Posterior vena cava (tissue), 2 donors: ENCODE measurements around the gene FBLN1. TPM values are rescaled to one million over a fixed set of nuclear protein-coding genes. Genes with fewer than 3 reads are reported as not detected.
"Not testable (repeated sequence)": the region's sequence is repeated elsewhere in the genome, so short reads cannot be mapped to it uniquely, and the experiment has no call there.

Experiments used
- DNase-seq: peaks from one replicate; pipeline ENCODE4 v3.0.0-alpha.2; 2020; ENCODE audit warnings: low spot score
- intact Hi-C, 2 donors: fragments of 100-400 bp; cut with DNase I; formaldehyde crosslinking; loops; one replicate each; pipeline versions ENCODE4 v1.14.1 to v1.14.2; 2022 to 2023
- long read RNA-seq, 2 donors: library from polyadenylated mRNA; unstranded; transcript quantifications; one replicate each; pipeline ENCODE4 v2.0.0, GENCODE V29; 2020 to 2021
- total RNA-seq, 2 donors: library from RNA; stranded (reverse); fragmentation: NEBNext Ultra II Directional; extraction: Animal tissue kit (Norgen Biotek cat#: 25700); gene quantifications; one replicate each; pipeline ENCODE4 v1.2.1, GENCODE V29; 2021
- donor health status: DM: yes; HTN: yes; CAD: no.
- donor health status: DM: yes; HTN: yes; CAD: no.

FBLN1 gene, protein sequence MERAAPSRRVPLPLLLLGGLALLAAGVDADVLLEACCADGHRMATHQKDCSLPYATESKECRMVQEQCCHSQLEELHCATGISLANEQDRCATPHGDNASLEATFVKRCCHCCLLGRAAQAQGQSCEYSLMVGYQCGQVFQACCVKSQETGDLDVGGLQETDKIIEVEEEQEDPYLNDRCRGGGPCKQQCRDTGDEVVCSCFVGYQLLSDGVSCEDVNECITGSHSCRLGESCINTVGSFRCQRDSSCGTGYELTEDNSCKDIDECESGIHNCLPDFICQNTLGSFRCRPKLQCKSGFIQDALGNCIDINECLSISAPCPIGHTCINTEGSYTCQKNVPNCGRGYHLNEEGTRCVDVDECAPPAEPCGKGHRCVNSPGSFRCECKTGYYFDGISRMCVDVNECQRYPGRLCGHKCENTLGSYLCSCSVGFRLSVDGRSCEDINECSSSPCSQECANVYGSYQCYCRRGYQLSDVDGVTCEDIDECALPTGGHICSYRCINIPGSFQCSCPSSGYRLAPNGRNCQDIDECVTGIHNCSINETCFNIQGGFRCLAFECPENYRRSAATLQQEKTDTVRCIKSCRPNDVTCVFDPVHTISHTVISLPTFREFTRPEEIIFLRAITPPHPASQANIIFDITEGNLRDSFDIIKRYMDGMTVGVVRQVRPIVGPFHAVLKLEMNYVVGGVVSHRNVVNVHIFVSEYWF
- total RNA-seq, result 1,000 to 10,000 TPM in 1 of 2 donors, 100 to 1,000 TPM in 1; 608 to 1,210 TPM
- long read RNA-seq, donor 1, transcript FBLN1-202 (17 exons, 2,896 nt), result major isoform, 223 of 641 reads
- long read RNA-seq, donor 1, transcript FBLN1-201 (15 exons, 2,251 nt), result minor isoform, 199 of 641 reads
- long read RNA-seq, donor 1, partial matches to known transcripts, result 184 of 641 reads
- long read RNA-seq, donor 1, other reads (novel, unspliced or antisense), result 35 of 641 reads
- long read RNA-seq, donor 2, transcript FBLN1-202 (17 exons, 2,896 nt), result minor isoform, 22 of 305 reads
- long read RNA-seq, donor 2, transcript FBLN1-201 (15 exons, 2,251 nt), result major isoform, 23 of 305 reads
- long read RNA-seq, donor 2, partial matches to known transcripts, result 253 of 305 reads
- long read RNA-seq, donor 2, other reads (novel, unspliced or antisense), result 7 of 305 reads

DNA sequence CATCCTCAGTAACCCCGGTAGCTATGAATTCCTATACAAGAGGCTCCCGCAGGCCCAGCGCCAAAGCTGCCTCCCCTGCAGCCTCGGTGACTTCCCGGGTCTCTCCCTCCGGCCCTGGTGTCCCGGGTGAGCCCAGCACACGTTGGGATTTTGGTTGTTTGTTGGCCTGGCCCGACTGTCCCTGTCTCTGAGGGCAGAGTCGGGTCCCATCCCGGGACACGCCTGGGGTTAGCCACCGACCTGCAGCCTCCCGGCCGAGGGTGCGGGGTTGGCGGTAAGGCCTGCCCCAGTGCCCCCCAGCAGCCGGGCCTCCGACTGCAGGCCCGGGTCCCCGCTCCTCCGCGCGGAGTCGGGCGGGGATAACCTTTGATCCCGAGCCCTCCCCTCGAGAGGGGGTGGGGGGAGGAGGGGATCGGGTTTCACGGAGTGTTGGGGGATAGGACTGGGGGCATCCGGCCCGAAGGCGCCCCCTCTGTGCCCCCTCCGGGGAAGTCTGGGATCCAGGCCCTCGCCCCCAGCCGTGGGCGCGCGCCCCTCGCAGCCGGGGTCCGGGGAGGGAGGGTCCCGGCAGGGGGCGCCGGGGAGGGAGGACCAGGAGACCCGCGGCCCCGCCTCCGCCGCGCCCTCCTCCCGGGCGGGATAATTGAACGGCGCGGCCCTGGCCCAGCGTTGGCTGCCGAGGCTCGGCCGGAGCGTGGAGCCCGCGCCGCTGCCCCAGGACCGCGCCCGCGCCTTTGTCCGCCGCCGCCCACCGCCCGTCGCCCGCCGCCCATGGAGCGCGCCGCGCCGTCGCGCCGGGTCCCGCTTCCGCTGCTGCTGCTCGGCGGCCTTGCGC, at the start of gene FBLN1:
Gene FBLN1, plus strand, starts transcription at position 669 of the 835 bp plus-strand sequence. Its CDS starts 103 bp downstream, at position 772.
- peak; percentile 84 for DNase-seq
- intact Hi-C loops, result loop anchor here in 1 of 2 donors (5.0 kb wide), 1 partner anchor 55 kb away; no protein-coding TSS in a partner anchor

DNA sequence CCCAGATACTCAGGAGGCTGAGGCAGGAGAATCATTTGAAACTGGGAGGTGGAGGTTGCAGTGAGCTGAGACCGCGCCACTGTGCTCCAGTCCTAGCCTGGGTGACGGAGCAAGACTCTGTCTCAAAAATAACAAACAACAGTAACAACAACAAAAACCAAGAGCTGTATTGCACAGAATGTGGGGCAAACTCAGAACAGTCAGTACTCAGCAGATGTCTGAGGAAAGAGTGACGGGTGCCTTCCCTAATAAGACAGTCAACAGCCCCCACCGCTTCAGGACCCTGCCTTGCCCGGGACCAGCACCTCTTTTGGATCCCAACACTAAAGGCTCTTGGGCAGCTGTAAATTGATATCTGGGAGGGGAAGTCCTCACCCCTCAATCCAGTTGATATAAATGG, 48.9 kb upstream of the FBLN1 start:
- DNase-seq, result no peak
- intact Hi-C loops, result no loop called here

DNA sequence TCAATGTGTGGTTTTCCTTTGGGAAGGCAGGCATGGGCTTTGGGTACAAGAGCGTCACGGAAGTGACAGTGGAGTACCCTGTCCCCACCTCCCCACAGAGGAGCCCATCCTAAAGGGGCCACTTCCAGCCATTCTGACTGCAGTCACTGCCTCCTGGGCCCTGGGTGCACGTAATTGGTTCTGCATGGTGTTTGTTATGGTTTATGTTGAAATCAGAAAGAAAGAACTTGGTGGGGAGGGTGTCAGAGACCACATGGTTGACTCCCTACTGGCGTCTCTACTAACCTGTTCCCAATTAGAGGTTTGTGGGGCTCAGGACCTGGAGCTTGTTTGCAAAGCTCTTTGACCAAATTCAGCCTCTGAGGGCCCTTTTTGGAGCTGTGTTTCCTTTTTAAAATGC, 48.4 kb upstream of the FBLN1 start:
- no peak for DNase-seq
- intact Hi-C loops, result no loop called here

DNA sequence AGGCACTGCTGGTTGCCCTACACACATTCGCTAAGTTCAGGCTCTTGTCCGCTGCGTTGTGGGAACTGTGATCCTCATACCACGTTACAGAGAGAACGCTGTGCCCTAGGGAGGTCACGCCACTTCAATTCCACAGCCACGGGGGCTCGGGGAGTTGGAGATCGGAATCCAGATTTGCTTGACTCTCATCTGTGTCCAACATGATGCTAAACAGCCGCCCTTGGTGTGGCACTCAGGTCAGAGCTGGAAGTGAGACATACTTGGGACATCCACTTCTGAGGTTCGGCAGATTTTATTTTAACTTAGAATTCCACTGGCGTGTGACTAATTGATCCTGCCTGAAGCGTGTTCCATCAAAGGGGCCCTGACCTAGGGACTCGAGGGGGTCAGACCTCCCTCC, 47.5 kb upstream of the FBLN1 start:
- intact Hi-C loops, result no loop called here
- DNase-seq, result no peak

DNA sequence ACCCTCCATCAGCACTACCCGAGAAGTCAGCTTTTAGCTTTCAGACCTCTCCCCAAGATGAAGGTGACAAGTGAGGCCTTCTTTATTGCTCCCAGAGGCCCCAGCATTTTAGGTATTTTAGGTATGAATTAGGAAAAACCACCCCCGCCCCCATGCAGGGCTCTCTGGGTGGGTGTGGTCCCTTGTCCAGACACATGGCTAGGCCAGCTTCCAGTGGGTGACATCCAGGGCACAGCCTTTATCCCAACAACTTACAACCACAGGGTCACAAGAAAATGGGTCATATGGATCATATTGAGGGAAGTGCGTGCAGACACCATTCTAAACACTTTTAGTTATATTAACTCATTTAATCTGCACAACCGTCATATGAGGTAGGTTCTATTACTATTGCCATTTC, 47.1 kb upstream of the FBLN1 start:
- no peak for DNase-seq
- intact Hi-C loops, result no loop called here

DNA sequence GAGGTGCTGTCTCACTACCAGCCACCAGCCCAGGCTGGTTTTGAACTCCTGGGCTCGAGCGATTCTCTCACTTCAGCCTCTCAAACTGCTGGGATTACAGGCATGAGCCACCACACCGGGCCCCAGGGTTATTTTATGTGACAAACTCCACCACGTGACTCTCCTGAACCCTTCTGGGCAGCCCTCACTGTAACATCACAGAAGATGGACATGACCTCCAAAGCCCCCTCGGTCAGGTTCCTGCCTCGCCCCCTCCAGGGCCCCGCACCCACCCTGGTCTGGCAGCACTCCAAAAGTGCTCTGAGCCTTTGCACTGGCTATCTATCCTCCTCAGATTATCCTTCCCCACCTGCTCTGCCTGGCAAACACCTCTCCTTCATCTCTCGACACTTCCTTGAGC, 45.9 kb upstream of the FBLN1 start:
- no peak for DNase-seq
- intact Hi-C loops, result no loop called here

DNA sequence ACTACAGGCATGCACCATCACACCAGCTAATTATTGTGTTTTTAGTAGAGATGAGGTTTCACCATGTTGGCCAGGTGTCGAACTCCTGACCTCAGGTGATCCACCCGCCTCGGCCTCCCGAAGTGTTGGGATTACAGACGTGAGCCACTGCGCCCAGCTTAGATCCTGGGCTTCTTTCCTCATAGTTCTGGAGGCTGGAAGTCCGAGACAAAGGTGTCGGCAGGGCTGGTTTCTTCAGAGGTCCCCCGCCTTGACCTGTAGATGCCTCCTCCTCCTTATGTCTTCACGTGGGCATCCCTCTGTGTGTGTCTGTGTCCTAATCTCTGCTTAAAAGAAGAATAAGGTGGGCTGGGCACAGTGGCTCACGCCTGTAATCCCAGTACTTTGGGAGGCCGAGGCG, 44.2 kb upstream of the FBLN1 start:
- intact Hi-C loops, result no loop called here
- DNase-seq, result no peak

DNA sequence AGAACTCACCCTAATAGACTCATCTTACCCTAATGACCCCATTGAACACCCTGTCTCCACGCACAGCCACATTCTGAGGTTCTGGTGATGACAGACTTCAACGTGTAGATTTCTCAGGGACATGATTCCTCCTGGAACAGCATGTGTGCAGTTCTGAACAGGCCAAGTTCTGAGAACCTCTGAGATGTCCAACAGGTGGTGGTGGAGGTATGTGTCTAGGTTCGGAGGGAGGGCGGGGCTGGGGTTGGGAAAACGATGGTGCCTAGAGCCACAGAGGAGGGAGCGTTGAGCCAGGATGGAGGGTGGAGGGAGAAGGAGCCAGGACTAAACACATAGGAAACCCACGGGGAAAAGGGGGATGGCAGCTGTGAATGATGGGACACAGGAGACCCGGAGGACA, 43.4 kb upstream of the FBLN1 start:
- intact Hi-C loops, result no loop called here
- no peak for DNase-seq

DNA sequence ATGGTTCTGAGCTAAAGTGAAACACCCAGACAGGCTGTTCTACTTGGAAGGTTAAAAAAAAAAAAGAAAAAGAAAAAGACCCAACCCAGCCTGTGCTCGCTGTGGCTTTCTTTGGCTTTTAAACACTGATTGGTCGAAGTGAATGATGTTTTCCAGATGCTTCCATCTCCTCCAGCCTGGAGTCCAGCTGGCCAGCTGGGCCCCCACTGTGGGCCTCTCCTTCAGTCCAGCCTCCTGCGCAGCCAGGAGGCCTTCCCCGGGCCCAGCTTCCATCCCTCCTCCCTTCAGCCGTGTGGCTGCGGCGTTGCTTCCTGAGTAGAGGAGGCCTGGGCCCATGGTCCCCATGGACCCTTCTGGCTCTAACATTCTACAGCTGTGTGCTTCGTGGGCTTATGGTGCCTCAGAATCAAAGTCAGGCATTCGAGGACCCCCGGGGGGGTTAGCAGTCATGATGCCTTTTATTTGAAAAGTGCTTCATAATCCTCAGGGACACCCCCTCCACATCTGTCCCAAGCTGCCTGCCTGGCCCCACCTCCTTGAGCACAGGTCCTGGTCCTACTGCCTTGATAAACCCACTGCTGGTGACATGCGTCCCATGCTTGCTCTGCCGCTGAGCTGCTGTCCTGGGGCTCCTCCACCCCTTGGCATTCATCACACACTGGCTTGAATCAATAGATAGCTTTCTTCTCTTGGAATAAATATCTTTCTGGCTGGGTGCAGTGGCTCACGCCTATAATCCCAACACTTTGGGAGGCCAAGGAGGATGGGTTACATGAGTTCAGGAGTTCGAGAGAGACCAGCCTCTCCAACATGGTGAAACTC, 42.2 kb upstream of the FBLN1 start:
- intact Hi-C loops, result no loop called here
- peak; percentile 87 for DNase-seq

DNA sequence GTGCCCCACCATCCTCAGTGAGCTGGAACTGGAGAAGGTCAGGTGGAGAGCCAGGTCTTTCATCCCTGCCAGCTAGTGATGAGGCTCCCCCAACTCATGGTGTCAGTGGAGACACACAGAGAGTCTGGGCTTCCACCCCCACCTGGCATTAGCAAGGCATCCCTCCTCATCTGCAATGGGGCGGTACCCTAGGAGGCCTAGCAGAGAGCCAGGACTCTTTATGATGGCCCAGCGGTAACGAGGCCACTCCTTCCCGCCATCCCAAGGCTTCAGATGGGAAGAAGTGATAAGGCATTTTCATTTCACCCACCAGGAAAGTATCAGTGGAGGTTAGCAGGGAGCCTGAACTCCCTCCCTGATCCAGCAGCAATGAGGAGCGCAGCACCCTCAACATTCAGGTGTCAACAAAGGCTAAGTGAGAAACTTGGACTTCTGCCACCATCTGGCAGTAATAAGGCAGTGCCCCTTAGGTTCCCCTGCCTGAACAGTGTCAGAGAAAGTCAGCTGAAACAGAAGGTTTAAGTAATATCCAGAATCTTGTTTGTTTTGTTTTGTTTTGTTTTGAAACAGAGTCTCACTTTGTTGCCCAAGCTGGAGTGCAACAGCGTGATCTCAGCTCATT, 40.5 kb upstream of the FBLN1 start:
- intact Hi-C loops, result no loop called here
- no peak for DNase-seq

DNA sequence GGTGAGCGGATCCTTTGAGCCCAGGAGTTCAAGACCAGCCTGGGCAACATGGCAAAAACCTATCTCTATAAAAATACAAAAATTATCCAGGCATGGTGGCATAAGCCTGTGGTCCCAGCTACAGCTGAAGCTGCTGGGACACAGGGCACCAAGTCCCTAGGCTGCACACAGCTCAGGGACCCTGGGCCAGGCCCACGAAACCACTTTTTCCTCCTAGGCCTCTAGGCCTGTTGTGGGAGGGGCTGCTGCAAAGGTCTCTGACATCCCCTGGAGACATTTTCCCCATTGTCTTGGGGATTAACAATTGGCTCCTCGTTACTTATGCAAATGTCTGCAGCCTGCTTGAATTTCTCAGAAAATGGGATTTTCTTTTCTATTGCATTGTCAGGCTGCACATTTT, 39.0 kb upstream of the FBLN1 start:
- intact Hi-C loops, result not testable (repeated sequence)
- DNase-seq, result peak; percentile 40

DNA sequence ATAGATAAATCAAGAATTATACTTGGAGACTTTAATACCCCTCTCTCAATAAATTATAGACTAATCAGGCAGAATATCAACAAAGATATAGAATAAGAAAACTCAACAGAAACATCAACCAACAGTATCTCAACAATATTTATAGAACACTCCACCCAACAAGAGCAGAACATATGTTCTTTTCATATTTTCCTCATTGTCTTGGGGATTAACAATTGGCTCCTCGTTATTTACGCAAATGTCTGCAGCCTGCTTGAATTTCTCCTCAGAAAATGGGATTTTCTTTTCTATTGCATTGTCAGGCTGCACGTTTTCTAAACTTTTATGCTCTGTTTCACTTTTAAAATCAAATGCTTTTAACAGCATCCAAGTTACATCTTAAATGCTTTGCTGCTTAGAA, 37.0 kb upstream of the FBLN1 start:
- intact Hi-C loops, result no loop called here
- DNase-seq, result no peak

DNA sequence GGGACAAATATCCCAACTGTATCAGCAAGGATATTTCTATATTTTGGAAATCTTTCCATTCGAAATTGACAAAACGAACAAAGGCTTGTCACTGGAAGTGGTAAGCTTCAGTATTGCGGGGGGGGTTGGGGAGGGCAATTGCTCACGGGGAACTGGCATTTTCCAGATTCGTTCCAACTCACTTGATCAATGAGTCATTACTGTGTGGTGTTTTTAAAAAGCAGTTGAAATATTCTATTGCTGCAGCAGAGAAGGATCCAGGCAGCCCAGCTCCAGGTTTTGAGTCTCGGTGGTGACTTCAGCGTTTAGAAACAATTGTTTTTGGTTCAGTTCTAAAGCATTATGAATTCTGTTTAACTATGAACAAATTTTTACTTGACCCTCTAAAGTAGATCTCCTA, 33.8 kb upstream of the FBLN1 start:
- DNase-seq, result peak; percentile 42
- intact Hi-C loops, result no loop called here

DNA sequence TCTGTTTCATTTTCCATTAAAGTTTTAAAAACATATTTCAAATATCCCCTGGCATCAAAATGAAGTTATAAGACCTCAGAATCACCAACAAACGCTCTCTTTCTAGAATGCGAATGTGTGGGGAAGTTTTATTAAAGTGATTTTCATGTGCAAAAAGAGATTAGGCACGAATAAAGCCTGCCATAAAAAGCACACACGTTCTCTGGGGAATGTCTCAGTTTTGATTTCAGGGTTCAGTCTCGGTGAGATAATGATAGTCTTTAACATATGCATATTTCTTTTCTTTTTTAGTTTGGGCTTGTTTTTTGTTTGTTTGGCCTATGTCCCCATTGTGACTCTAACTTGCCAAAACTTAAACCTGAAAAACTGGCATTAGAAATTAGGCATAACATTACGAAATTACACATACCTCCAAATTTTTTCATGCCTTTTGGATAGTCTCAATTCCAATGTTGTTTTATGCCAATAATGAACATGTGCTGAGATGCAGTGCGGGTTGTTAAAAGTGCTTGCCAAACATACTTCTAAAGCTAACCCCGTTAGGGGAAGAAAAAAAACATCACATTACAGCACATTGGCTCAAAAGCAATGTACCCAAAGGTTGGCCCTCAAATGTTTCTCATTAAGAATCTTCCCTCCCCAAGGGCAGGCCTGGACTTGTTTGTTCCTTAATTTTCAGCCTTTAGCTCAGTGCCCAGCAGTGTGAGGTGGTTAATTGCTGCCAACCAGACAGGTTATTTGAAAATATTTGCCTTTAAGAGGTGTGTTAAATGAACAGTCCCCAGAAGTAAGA, 33.2 kb upstream of the FBLN1 start:
- no peak for DNase-seq
- intact Hi-C loops, result no loop called here

DNA sequence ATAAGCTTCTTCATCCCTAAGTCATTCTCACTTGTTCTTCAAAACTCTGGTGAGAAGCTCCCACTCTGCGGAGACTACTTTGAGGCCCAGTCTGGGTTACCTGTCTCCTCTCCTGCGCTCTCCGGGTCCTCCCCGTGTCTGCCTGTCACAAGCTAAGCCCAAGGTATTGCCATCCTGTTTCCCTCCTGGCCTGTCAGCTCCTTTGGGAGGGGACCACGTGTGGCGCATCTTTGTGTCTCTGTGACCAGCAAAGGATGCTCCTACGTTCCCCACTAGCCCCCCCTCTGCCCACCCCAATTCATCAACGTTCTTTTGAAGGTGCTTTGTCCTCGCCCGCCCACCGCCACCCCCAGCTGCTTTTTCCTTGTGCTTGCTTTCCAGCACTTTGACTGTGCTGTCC, 31.8 kb upstream of the FBLN1 start:
- intact Hi-C loops, result no loop called here
- peak; percentile 56 for DNase-seq

DNA sequence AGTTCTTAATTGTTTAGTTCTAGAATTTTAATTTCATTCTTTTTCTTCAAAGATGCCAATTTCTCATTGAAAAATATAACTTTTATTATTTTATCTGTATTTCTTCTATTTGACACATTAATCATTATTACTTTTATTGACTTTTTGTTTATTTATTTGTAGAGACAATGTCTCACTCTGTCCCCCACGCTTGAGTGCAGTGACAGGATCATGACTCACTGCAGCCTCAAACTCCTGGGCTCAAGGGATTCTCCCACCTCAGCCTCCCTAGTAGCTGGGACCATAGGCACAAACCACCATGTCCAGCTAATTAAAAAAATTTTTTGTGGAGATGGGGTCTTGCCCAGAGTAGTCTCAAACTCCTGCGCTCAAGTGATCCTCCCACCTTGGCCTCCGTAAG, 30.3 kb upstream of the FBLN1 start:
- peak; percentile 5 for DNase-seq
- intact Hi-C loops, result no loop called here

DNA sequence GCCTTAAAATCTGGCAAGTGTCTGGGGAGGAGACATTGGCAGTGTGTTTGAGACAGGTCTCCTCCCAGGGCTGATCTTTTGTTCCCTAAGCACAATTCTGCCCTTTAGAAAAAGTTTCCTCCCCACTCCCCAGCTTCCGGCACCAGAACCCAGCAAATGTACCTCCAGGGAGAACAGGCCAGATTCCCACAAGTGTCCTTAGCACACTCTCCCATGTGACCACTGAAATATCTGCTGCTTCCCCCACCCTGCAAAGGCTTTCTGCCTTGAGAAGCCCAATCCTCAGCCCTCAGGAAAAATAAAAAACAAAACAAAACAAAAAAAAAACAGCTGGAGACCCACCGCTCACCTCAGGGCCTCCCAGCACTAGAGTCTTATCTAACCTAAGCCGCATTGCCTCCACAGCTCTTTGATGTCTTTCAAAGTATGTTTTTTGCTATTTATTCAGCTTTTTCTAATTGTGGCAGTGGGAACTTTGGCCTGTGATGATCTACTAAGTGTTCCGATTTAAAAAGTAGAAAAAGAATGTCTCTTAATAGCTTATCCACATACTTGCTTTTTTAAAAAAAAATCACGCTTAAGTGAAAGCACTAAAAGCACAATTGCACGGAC, 29.0 kb upstream of the FBLN1 start:
- DNase-seq, result peak; percentile 45

More for the DNA sequence above, 29.0 kb upstream of the FBLN1 start:
- intact Hi-C loops, result no loop called here
